C4-2B (cell line): Measurements from ENCODE around the gene PCNX1.

Source experiments
- H3K27ac ChIP-seq: fragments of 450-650 bp; 2 replicates; pipeline ENCODE4 v1.5.1; 2017
- ZFX ChIP-seq: fragments of 450-650 bp; IDR thresholded peaks from 2 replicates; pipeline ENCODE4 v1.6.1; 2017
- TF ChIP-seq, protein P1 (sequence below): fragments of 450-650 bp; conservative IDR thresholded peaks from 2 replicates; pipeline ENCODE4 v1.5.1; 2017; ENCODE audit warnings: mild to moderate bottlenecking

The PCNX1 gene

GRCh38 chr14:71000091-71000490, 92.8 kb downstream of the PCNX1 start:
- TF ChIP-seq ZFX: no peak
- TF ChIP-seq, protein P1, sequence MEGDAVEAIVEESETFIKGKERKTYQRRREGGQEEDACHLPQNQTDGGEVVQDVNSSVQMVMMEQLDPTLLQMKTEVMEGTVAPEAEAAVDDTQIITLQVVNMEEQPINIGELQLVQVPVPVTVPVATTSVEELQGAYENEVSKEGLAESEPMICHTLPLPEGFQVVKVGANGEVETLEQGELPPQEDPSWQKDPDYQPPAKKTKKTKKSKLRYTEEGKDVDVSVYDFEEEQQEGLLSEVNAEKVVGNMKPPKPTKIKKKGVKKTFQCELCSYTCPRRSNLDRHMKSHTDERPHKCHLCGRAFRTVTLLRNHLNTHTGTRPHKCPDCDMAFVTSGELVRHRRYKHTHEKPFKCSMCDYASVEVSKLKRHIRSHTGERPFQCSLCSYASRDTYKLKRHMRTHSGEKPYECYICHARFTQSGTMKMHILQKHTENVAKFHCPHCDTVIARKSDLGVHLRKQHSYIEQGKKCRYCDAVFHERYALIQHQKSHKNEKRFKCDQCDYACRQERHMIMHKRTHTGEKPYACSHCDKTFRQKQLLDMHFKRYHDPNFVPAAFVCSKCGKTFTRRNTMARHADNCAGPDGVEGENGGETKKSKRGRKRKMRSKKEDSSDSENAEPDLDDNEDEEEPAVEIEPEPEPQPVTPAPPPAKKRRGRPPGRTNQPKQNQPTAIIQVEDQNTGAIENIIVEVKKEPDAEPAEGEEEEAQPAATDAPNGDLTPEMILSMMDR: no peak
- H3K27ac ChIP-seq: no peak overlapping the region

- TF ChIP-seq ZFX: no peak
- TF ChIP-seq, protein P1: no peak
- H3K27ac ChIP-seq: no peak overlapping the region
These were observed 94.5 kb downstream of the PCNX1 start for GRCh38 chr14:71001742-71002141.

- no peak for TF ChIP-seq ZFX
- TF ChIP-seq, protein P1: no peak
- H3K27ac ChIP-seq: no peak overlapping the region
These were observed 95.9 kb downstream of the PCNX1 start for GRCh38 chr14:71003156-71003555.

- H3K27ac ChIP-seq: no peak overlapping the region
- TF ChIP-seq, protein P1: no peak
- TF ChIP-seq ZFX: no peak
These were observed 97.2 kb downstream of the PCNX1 start for GRCh38 chr14:71004481-71004880.

DNA sequence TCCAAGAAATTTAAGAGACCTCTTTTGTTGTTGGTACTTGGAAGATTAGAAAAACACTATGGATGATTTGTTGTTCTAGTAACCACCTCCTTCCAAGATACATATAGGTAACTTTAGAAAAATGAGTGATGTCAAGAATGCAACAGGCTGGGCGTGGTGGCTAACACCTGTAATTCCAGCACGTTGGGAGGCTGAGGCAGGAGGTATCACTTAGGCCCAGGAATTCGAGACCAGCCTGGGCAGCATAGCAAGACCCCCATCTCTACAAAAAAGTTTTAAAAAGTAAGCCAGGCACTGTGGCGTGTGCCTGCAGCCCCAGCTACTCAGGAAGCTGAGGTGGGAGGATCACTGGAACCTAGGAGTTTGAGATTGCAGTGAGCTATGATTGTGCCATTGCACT, 97.8 kb downstream of the PCNX1 start:
- no peak overlapping the region for H3K27ac ChIP-seq
- no peak for TF ChIP-seq ZFX
- TF ChIP-seq, protein P1: no peak

GRCh38 chr14:71006200-71006563, 98.9 kb downstream of the PCNX1 start:
- H3K27ac ChIP-seq: no peak overlapping the region
- TF ChIP-seq, protein P1: no peak
- no peak for TF ChIP-seq ZFX

GRCh38 chr14:71011479-71011878, 104.2 kb downstream of the PCNX1 start:
- no peak for TF ChIP-seq ZFX
- TF ChIP-seq, protein P1: peak; percentile 63
- no peak overlapping the region for H3K27ac ChIP-seq
